ENCODE results near the gene DNAL1. TPM values are rescaled to one million over a fixed set of nuclear protein-coding genes. Genes with fewer than 3 reads are reported as not detected.

The DNAL1 gene
- total and polyA plus RNA-seq, 10 of the 15 experiments (the other 5 are each of a cell fraction or from before 2014, with no cell fraction given), result 2.4 to 18.2 (median 7.4) TPM

DNA sequence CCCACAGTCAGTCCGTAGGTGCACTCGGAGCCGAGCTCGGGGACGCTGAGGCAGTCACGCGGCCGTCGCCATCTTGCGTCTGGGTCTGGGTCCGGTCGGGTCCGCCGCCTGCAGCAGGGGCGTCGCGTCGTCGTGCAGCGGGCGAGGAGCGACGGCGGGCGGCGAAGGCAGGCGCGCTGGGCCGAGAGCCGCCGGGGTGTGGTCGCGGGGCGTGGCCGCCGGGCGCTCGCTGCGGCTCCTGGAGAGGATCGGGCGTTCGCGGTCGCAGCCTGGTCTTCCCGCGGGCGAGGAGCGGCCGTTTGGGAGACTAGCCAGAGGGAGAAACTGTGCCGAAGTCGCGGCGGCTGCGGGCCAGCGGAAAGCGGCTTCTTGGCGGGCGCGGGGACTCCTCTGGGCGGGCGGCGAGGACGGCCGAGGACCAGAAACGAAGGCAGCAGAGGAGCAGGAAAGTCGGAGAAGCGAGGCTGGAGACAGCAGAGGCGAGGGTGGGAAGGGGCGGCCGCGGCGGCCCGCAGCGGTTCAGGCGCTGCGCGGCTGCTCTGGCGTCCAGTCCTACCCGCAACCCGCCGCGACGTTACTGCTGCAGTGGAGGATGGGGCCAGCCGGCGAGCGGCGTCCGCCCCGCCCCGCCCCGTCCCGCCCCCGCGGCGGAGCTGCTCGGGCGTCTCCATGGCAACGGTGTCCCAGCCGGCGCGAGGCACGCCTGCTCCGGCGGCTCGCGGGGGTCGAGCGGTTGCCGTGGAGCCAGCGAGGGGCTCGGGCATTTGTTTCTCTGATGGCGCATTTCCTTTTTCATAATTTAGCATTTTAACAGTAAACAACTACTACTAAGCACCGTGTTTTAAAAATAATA is 69.2 kb downstream of the DNAL1 start, which contains the start of gene PNMA1 (continued):
- TF ChIP-seq, protein P1, sequence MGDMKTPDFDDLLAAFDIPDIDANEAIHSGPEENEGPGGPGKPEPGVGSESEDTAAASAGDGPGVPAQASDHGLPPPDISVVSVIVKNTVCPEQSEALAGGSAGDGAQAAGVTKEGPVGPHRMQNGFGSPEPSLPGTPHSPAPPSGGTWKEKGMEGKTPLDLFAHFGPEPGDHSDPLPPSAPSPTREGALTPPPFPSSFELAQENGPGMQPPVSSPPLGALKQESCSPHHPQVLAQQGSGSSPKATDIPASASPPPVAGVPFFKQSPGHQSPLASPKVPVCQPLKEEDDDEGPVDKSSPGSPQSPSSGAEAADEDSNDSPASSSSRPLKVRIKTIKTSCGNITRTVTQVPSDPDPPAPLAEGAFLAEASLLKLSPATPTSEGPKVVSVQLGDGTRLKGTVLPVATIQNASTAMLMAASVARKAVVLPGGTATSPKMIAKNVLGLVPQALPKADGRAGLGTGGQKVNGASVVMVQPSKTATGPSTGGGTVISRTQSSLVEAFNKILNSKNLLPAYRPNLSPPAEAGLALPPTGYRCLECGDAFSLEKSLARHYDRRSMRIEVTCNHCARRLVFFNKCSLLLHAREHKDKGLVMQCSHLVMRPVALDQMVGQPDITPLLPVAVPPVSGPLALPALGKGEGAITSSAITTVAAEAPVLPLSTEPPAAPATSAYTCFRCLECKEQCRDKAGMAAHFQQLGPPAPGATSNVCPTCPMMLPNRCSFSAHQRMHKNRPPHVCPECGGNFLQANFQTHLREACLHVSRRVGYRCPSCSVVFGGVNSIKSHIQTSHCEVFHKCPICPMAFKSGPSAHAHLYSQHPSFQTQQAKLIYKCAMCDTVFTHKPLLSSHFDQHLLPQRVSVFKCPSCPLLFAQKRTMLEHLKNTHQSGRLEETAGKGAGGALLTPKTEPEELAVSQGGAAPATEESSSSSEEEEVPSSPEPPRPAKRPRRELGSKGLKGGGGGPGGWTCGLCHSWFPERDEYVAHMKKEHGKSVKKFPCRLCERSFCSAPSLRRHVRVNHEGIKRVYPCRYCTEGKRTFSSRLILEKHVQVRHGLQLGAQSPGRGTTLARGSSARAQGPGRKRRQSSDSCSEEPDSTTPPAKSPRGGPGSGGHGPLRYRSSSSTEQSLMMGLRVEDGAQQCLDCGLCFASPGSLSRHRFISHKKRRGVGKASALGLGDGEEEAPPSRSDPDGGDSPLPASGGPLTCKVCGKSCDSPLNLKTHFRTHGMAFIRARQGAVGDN (IDR thresholded peaks at IDR 0.05), result peak; percentile 75
- TF ChIP-seq SRF (IDR thresholded peaks at IDR 0.05; ENCODE audit: low read depth in 2 of 2, low read length in 2 of 2) (no peak), SMARCA5 (IDR thresholded peaks at IDR 0.05) (peak; percentile 52; the same call in 1 of the 2 replicates), ZSCAN29 (IDR thresholded peaks at IDR 0.05) (peak; percentile 66; the same call in 1 of the 2 replicates), SREBF2 (IDR thresholded peaks at IDR 0.05; ENCODE audit: low read length) (no peak), STAT3 (IDR thresholded peaks at IDR 0.05; ENCODE audit: low read depth, low read length) (no peak), BACH1 (IDR thresholded peaks at IDR 0.05; ENCODE audit: borderline replicate concordance) (peak; percentile 87), FOXK2 (IDR thresholded peaks at IDR 0.05) (peak; percentile 61; the same call in 1 of the 2 replicates), TAF1 (IDR thresholded peaks at IDR 0.05; ENCODE audit: borderline replicate concordance, low read depth, low read length) (peak; percentile 75; the same call in 1 of the 2 replicates), SIX5 (IDR thresholded peaks at IDR 0.05; ENCODE audit: low read depth, low read length, severe bottlenecking) (no peak), GATAD2B (conservative IDR thresholded peaks at IDR 0.05; ENCODE audit: low read depth) (peak; percentile 89), MTA2 (IDR thresholded peaks at IDR 0.05; ENCODE audit: low read depth) (no peak), ZZZ3 (IDR thresholded peaks at IDR 0.05; ENCODE audit: control insufficient read depth, insufficient read length, low read depth) (no peak), CBFB (IDR thresholded peaks at IDR 0.05; ENCODE audit: low read depth) (0 out of 2 replicates have a peak, but pooled peaks have one; percentile 6), SREBF1 (IDR thresholded peaks at IDR 0.05; ENCODE audit: low read length) (no peak), MXI1 (IDR thresholded peaks at IDR 0.05; ENCODE audit: low read depth, low read length) (peak; percentile 85), POLR2AphosphoS5 (IDR thresholded peaks at IDR 0.05; ENCODE audit: low read length) (peak; percentile 81; the same call in 1 of the 2 replicates), CHD1 (IDR thresholded peaks at IDR 0.05; ENCODE audit: low read depth, low read length) (no peak)
- TF ChIP-seq, protein P2, sequence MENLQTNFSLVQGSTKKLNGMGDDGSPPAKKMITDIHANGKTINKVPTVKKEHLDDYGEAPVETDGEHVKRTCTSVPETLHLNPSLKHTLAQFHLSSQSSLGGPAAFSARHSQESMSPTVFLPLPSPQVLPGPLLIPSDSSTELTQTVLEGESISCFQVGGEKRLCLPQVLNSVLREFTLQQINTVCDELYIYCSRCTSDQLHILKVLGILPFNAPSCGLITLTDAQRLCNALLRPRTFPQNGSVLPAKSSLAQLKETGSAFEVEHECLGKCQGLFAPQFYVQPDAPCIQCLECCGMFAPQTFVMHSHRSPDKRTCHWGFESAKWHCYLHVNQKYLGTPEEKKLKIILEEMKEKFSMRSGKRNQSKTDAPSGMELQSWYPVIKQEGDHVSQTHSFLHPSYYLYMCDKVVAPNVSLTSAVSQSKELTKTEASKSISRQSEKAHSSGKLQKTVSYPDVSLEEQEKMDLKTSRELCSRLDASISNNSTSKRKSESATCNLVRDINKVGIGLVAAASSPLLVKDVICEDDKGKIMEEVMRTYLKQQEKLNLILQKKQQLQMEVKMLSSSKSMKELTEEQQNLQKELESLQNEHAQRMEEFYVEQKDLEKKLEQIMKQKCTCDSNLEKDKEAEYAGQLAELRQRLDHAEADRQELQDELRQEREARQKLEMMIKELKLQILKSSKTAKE (IDR thresholded peaks at IDR 0.05; ENCODE audit: low read depth, poor library complexity, severe bottlenecking), result no peak
- TF ChIP-seq, protein P3, sequence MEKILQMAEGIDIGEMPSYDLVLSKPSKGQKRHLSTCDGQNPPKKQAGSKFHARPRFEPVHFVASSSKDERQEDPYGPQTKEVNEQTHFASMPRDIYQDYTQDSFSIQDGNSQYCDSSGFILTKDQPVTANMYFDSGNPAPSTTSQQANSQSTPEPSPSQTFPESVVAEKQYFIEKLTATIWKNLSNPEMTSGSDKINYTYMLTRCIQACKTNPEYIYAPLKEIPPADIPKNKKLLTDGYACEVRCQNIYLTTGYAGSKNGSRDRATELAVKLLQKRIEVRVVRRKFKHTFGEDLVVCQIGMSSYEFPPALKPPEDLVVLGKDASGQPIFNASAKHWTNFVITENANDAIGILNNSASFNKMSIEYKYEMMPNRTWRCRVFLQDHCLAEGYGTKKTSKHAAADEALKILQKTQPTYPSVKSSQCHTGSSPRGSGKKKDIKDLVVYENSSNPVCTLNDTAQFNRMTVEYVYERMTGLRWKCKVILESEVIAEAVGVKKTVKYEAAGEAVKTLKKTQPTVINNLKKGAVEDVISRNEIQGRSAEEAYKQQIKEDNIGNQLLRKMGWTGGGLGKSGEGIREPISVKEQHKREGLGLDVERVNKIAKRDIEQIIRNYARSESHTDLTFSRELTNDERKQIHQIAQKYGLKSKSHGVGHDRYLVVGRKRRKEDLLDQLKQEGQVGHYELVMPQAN (conservative IDR thresholded peaks at IDR 0.05), result peak; percentile 55; the same call in 1 of the 2 replicates
- TF ChIP-seq, protein P4, sequence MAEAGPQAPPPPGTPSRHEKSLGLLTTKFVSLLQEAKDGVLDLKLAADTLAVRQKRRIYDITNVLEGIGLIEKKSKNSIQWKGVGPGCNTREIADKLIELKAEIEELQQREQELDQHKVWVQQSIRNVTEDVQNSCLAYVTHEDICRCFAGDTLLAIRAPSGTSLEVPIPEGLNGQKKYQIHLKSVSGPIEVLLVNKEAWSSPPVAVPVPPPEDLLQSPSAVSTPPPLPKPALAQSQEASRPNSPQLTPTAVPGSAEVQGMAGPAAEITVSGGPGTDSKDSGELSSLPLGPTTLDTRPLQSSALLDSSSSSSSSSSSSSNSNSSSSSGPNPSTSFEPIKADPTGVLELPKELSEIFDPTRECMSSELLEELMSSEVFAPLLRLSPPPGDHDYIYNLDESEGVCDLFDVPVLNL (IDR thresholded peaks at IDR 0.05; ENCODE audit: low read depth, low read length), result no peak

All from GM12878 (cell line).